Liver (tissue), 3 donors: ENCODE data around the gene FAT2.

ENCODE experiments used
- GABPA ChIP-seq, 2 donors: IDR thresholded peaks in 1 of 2; conservative IDR thresholded peaks in 1 of 2; 2 replicates each; pipeline ENCODE4 v1.6.1; 2016; ENCODE audit warnings: antibody characterized with exemption in 2 of 2, mild to moderate bottlenecking in 1 of 2, moderate library complexity in 1 of 2
- JUND ChIP-seq, 2 donors: IDR thresholded peaks; 2 replicates each; pipeline ENCODE4 v1.6.1; 2016; ENCODE audit warnings: antibody characterized with exemption in 2 of 2
- RAD21 ChIP-seq, 2 donors: IDR thresholded peaks; 2 replicates each; pipeline ENCODE4 v1.6.1; 2016; ENCODE audit warnings: antibody characterized with exemption in 2 of 2, mild to moderate bottlenecking in 2 of 2
- RXRA ChIP-seq, 2 donors: IDR thresholded peaks; 2 replicates each; pipeline ENCODE4 v1.6.1; 2017 to 2018; ENCODE audit warnings: antibody characterized with exemption in 2 of 2, mild to moderate bottlenecking in 1 of 2
- SP1 ChIP-seq: IDR thresholded peaks from 2 replicates; pipeline ENCODE4 v1.6.1; 2018; ENCODE audit warnings: antibody characterized with exemption, mild to moderate bottlenecking
- YY1 ChIP-seq: IDR thresholded peaks from 2 replicates; pipeline ENCODE4 v1.6.1; 2016; ENCODE audit warnings: antibody characterized with exemption, mild to moderate bottlenecking
- TF ChIP-seq, protein P1 (sequence below): fragments of 150-350 bp; IDR thresholded peaks from 2 replicates; pipeline ENCODE4 v1.5.1; 2017; ENCODE audit warnings: improper control_type of control experiment, low read depth, low read length; ENCODE audit not compliant: missing input control
- TF ChIP-seq, protein P2 (sequence below): IDR thresholded peaks from 2 replicates; pipeline ENCODE4 v1.6.1; 2016; ENCODE audit warnings: antibody characterized with exemption
- TF ChIP-seq, protein P3 (sequence below): IDR thresholded peaks from 2 replicates; pipeline ENCODE4 v1.6.1; 2016; ENCODE audit warnings: antibody characterized with exemption
- donor health status: healthy.
- donor health status: healthy.

DNA sequence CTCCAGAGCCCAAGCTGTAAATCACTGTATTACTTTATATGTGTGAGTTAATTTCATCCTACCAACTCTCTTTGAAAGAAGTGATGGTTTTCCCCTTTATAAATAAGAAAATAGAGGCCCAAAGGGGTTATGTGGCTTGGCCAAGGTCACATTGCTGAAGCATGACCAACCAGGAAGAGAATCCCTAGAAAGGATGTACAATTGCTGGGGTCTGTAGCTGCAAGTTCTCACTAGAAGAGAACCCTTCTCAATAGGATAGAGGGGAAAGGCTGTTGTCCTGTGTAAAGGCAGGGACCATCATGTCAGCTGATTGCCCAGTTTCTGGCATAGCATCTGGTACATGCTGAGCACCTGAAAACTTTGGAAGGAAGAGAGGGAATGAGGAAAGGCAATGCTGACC lies 39.0 kb upstream of the FAT2 start:
- TF ChIP-seq, protein P1, sequence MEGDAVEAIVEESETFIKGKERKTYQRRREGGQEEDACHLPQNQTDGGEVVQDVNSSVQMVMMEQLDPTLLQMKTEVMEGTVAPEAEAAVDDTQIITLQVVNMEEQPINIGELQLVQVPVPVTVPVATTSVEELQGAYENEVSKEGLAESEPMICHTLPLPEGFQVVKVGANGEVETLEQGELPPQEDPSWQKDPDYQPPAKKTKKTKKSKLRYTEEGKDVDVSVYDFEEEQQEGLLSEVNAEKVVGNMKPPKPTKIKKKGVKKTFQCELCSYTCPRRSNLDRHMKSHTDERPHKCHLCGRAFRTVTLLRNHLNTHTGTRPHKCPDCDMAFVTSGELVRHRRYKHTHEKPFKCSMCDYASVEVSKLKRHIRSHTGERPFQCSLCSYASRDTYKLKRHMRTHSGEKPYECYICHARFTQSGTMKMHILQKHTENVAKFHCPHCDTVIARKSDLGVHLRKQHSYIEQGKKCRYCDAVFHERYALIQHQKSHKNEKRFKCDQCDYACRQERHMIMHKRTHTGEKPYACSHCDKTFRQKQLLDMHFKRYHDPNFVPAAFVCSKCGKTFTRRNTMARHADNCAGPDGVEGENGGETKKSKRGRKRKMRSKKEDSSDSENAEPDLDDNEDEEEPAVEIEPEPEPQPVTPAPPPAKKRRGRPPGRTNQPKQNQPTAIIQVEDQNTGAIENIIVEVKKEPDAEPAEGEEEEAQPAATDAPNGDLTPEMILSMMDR, result no peak
- TF ChIP-seq, protein P2, sequence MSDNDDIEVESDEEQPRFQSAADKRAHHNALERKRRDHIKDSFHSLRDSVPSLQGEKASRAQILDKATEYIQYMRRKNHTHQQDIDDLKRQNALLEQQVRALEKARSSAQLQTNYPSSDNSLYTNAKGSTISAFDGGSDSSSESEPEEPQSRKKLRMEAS, result no peak
- TF ChIP-seq JUND (IDR thresholded peaks at IDR 0.05), result no peak
- TF ChIP-seq SP1, result no peak
- TF ChIP-seq GABPA (IDR thresholded peaks at IDR 0.05 in 1 of 2, conservative IDR thresholded peaks at IDR 0.05 in 1 of 2), result no peak
- TF ChIP-seq, protein P3, sequence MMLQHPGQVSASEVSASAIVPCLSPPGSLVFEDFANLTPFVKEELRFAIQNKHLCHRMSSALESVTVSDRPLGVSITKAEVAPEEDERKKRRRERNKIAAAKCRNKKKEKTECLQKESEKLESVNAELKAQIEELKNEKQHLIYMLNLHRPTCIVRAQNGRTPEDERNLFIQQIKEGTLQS, result no peak
- no peak for TF ChIP-seq RAD21 (IDR thresholded peaks at IDR 0.05)
- no peak for TF ChIP-seq RXRA (IDR thresholded peaks at IDR 0.05)
- no peak for TF ChIP-seq YY1
